Progenitor cell of endocrine pancreas (in vitro differentiated cells): ENCODE data around the gene KCNJ5. TPM values are rescaled to one million over a fixed set of nuclear protein-coding genes. Genes with fewer than 3 reads are reported as not detected.

Source experiments
- DNase-seq: peaks from one replicate; pipeline ENCODE4 v3.0.0; 2021; ENCODE audit warnings: low spot score; ENCODE audit not compliant: unreplicated experiment
- H3K27ac Mint-ChIP-seq: 2 replicates; pipeline ENCODE4 v1.8.0; 2021; ENCODE audit warnings: mild to moderate bottlenecking, moderate library complexity, mixed read lengths
- H3K27me3 Mint-ChIP-seq: 2 replicates; pipeline ENCODE4 v1.8.0; 2021; ENCODE audit warnings: mixed read lengths
- H3K36me3 Mint-ChIP-seq: 2 replicates; pipeline ENCODE4 v1.8.0; 2022; ENCODE audit warnings: mixed read lengths; ENCODE audit not compliant: insufficient read depth
- H3K4me1 Mint-ChIP-seq: 2 replicates; pipeline ENCODE4 v1.8.0; 2021; ENCODE audit warnings: low read depth, mixed read lengths
- H3K4me3 Mint-ChIP-seq: 2 replicates; pipeline ENCODE4 v1.8.0; 2021; ENCODE audit warnings: low read depth, mild to moderate bottlenecking, moderate library complexity, mixed read lengths
- H3K9me3 Mint-ChIP-seq: 2 replicates; pipeline ENCODE4 v1.8.0; 2021; ENCODE audit warnings: low read depth, mixed read lengths
- total RNA-seq: library from RNA; stranded (reverse); gene quantifications from 2 replicates; pipeline ENCODE4 v1.2.1, GENCODE V29; 2021
- TF ChIP-seq, protein P1 (sequence below): fragments of 200-600 bp; sonication (generic); IDR thresholded peaks from one replicate; pipeline ENCODE4 v1.5.0; 2021; ENCODE audit warnings: antibody characterized with exemption, mild to moderate bottlenecking; ENCODE audit not compliant: unreplicated experiment

Gene KCNJ5
- total RNA-seq, 1 donor from 2014 or later, result 1.1 TPM

DNA sequence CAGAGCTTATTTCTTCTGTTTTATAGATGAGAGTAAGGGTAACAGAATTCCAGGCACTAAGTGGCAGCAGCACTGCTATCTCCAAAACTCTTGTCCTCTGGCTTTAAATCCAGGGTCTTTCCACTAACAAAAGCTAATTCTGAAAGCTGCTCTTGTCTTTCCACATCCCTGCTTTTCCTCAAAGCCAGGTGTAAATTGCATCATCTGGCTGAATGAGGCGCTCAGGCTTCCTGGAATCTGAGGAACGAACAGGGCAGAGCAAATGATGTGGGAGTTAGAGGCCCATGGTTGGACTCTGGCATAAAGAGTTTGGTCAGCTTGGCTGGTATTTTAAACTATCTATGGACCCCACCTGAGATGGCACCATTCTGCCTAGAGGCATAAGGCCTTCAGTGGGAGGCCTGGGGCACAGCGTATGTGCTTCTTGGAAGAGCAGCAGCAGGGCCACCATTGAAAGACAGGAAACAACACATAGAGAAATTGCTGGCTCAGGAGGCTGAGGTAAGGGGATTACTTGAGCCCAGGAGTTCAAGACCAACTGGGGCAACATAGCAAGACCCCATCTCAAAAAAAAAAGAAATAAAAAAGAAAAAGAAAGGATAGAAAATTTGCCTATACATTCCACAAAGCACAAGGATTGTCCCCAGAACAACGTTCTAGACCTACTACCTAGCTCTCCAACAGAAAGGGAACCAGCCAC, 1.9 kb downstream of the KCNJ5 start:
- H3K9me3 Mint-ChIP-seq, result no peaks in the 10 kb centered on the region
- DNase-seq, result no peak
- no peak overlapping the region for H3K4me3 Mint-ChIP-seq
- H3K27ac Mint-ChIP-seq, result no peak overlapping the region
- H3K4me1 Mint-ChIP-seq, result peaks cover 33% of the 10 kb centered on the region
- H3K27me3 Mint-ChIP-seq, result peaks cover 55% of the 10 kb centered on the region
- TF ChIP-seq, protein P1, sequence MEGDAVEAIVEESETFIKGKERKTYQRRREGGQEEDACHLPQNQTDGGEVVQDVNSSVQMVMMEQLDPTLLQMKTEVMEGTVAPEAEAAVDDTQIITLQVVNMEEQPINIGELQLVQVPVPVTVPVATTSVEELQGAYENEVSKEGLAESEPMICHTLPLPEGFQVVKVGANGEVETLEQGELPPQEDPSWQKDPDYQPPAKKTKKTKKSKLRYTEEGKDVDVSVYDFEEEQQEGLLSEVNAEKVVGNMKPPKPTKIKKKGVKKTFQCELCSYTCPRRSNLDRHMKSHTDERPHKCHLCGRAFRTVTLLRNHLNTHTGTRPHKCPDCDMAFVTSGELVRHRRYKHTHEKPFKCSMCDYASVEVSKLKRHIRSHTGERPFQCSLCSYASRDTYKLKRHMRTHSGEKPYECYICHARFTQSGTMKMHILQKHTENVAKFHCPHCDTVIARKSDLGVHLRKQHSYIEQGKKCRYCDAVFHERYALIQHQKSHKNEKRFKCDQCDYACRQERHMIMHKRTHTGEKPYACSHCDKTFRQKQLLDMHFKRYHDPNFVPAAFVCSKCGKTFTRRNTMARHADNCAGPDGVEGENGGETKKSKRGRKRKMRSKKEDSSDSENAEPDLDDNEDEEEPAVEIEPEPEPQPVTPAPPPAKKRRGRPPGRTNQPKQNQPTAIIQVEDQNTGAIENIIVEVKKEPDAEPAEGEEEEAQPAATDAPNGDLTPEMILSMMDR, result no peak
- H3K36me3 Mint-ChIP-seq, result no peaks in the 10 kb centered on the region

- DNase-seq, result no peak
- no peaks in the 10 kb centered on the region for H3K36me3 Mint-ChIP-seq
- H3K27me3 Mint-ChIP-seq, result peaks cover 55% of the 10 kb centered on the region
- H3K4me3 Mint-ChIP-seq, result no peak overlapping the region
- H3K9me3 Mint-ChIP-seq, result no peaks in the 10 kb centered on the region
- H3K4me1 Mint-ChIP-seq, result peaks cover 32% of the 10 kb centered on the region
- TF ChIP-seq, protein P1, result no peak
- peak overlapping the region; percentile 47 for H3K27ac Mint-ChIP-seq
These were observed 2.6 kb downstream of the KCNJ5 start for GRCh38 chr11:128893578-128894285.

DNA sequence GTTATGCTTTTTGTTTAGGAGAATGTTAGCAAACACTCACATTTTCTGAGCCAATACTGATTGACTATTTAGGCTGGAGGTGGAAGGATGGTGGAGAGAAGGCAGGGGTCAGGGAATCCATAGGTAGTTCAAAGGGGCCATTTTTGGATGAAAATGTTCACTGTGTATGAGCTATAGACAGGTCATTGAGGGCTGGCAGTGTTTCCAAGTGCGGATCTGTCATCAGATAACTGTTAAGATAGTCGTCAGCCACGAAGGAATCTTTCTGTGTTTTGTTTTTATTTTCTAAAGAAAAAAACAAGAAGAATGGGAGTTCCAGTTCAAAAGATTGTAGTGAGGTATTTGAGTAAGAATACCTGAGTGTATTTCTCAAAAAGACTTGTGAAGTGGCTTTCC, 3.1 kb downstream of the KCNJ5 start:
- peak overlapping the region; percentile 47 for H3K27ac Mint-ChIP-seq
- DNase-seq, result no peak
- peaks cover 57% of the 10 kb centered on the region for H3K27me3 Mint-ChIP-seq
- no peaks in the 10 kb centered on the region for H3K36me3 Mint-ChIP-seq
- H3K4me1 Mint-ChIP-seq, result peaks cover 32% of the 10 kb centered on the region
- no peak overlapping the region for H3K4me3 Mint-ChIP-seq
- TF ChIP-seq, protein P1, result no peak
- H3K9me3 Mint-ChIP-seq, result no peaks in the 10 kb centered on the region

DNA sequence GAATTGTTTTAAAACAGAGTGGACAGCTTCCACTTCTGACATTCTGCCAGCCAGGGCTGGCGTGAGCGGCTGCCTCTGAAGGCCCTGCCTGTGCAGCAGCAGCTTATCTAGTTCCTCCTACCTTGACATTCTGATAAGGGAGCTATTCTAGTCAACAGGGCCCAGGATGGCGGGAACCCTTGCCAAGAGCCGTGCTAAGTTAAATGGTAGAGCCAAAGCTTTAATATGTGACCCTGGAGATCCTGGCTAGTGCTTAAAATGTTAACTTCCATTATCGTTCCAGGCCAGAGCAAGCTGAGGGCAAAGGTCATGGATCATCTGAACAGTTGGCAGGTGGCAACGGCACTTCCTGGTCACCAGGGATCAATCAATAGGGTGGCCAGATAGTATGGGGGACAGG, 3.5 kb downstream of the KCNJ5 start:
- H3K4me3 Mint-ChIP-seq, result no peak overlapping the region
- H3K27ac Mint-ChIP-seq, result peak overlapping the region; percentile 47
- no peak for DNase-seq
- H3K4me1 Mint-ChIP-seq, result peaks cover 32% of the 10 kb centered on the region
- no peaks in the 10 kb centered on the region for H3K36me3 Mint-ChIP-seq
- TF ChIP-seq, protein P1, result no peak
- peaks cover 57% of the 10 kb centered on the region for H3K27me3 Mint-ChIP-seq
- H3K9me3 Mint-ChIP-seq, result no peaks in the 10 kb centered on the region

DNA sequence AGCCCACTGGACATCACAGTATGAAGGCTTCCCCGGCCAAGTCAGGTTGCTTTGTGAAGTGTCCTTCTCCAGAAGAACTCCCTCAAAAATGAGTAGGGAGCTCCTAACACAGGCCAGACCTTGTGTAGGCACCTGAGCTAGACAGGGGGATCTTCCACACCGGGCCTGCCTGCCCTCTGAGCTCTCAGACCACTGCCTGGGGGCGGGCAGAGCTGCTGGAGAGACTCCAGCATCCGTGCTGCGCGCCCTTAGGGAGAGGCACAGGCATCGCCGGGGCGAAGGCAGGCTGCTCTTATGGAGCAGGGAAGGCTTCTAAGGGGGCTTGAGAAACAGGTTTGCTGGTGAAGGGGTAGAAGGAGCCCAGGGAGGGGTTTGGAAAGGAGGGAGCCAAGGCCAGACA, 4.4 kb downstream of the KCNJ5 start:
- no peaks in the 10 kb centered on the region for H3K36me3 Mint-ChIP-seq
- H3K27ac Mint-ChIP-seq, result no peak overlapping the region
- no peaks in the 10 kb centered on the region for H3K9me3 Mint-ChIP-seq
- H3K4me3 Mint-ChIP-seq, result no peak overlapping the region
- TF ChIP-seq, protein P1, result no peak
- H3K4me1 Mint-ChIP-seq, result peaks cover 32% of the 10 kb centered on the region
- DNase-seq, result no peak
- H3K27me3 Mint-ChIP-seq, result peaks cover 57% of the 10 kb centered on the region
